ENCODE data around the gene PIM1.
A peak's percentile ranks its signal among the peaks of the same experiment; 100 is the strongest.

Gene PIM1

DNA sequence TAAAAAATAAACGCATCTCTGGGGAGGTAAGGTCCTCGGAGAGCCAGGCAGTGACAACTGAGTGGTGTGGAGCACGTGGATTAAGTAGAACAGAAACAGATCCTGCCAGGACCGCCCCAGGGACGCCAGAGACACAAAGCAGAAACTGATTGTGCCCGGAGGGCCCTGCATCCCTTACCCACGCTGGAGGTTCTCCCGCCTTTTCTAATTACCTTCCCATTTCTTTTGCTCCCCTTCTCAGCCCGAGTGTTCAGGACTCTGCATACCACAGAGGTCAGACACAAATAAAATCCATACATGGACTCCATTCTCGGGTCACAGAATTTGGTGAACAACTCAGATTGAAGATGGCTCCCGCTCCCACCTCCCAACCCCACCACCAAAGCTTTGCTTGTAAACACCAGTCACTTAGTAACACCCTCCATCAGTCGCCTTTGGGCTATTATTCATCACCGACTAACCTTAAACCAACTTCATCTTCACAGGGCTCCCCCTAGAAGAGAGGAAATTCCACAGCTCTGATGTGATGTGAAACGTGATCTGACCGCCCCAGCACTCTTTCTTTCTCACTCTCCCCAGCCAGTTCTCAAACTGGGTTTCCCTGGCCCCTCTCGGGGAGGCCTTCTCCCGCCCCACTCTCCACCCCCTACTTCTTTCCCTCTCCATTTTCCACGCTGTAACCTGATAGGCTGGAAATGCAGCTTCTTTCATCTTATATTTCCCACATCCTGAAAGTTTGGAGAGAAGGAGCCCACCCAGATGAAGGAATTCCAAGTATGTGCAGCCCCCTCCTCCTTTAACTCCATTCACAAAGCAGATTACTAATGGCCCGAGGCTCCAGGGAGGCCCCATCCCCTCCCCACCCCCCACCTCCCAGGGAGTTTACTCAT, 32.5 kb upstream of the PIM1 start:
- no peak for DNase-seq (ENCODE audit: low read depth in 3 of 3, low spot score in 1 of 3)

DNA sequence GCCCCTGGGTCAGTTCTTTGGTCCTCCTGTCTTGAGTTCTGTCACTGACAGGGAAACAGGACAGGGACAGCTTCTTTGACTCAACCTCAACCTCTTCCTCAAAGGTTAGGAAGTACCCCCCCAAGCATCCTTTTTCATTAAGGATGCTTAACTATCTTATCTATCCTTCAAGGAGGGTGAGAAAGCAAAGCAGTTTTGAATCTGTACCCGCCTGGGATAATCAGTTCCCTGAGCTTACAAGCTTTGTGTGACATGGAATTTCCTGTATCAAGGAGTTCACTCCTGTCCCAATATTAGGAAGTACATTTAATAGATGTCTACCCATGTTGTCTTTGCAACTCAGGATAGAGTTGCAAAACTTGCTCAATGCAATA, 31.1 kb upstream of the PIM1 start:
- no peak for DNase-seq (ENCODE audit: low read depth in 3 of 3, low spot score in 1 of 3)

DNA sequence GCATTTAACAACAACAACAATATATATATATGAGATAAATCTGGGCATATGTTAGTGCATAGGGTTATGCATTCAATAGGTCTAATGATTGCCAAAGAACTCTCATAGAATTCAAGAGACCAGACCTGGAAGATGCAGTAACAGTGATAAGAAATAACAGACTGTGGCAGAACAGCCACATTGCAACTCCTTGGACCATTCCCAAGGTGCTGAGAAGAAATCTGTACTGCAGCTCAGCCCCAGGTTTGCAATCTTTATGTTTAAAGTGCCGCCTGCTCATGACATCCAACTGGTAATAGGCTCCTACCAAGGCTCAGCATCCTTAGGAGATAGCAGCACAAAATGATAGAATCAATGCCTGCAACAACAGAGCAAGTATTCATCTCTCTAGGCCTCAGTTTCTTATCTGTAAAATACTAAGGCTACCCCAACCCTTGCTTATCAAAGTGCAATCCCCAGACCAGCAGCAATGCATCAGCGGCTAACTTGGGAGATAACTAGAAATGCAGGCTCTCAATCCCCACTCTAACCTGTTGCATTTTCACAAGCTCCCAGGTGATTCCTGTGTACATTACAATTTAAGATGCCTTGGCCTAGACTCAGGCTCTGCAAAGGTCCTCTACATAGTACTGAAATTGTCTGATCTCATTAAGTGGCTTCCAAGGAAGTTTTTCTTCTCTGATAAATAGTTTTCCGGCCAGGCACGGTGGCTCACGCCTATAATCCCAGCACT, 30.6 kb upstream of the PIM1 start:
- DNase-seq (ENCODE audit: low read depth in 3 of 3, low spot score in 1 of 3) = no peak

DNA sequence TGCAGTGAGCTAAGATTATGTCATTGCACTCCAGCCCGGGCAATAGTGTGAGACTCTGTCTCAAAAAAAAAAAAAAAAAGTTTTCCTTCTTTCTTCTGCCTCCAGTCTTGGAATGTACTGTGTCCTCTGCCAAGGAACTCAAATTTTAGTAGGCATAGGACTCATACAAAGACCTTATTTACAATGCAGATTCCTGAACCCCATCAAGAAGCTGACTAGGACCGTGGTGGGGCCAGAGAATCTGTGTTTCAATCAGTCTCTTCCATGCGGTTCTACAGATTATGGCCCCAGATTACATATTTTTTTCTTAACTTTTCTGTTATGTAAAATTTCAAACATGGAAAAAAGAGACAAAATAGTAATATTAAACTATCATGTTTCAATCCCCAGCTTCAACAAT, 29.8 kb upstream of the PIM1 start:
- DNase-seq (ENCODE audit: low read depth in 3 of 3, low spot score in 1 of 3) = no peak

DNA sequence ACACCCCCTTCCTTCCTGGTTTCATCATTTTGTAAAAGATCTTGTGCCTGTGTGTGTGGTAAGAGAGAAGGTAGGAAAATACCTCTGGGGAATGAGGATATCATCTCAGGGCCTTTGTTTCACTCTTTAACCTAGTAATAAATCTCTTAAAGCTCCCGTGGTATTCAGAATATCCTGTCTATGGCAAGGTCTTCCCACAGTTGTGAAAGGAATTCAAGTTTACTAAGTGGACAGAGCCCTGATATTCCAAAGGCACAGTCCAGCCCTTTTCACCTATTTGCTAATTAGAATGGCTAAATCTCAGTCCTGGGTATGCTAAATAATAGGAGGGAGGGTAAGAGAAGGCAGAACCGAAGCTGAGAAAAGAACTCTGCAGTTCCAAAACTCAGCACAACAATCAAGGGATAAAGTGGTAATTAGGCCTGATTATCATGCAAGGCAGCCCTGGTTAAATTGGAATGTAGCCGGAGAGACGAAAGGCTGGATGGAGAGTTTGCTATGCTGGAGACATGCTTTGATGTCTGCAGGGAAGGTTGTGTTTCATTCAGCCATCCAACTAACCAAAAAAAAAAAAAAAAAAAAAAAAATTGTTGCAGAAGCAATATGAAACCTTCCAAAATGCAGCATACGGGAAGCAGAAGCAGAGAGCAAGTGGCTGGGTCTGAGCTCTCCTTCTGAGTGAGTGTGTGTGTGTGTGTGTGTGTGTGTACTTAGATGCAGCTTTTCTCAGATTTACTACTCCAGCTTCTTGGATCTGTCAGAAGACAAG, 28.5 kb upstream of the PIM1 start:
- no peak for DNase-seq (ENCODE audit: low read depth in 3 of 3, low spot score in 1 of 3)

DNA sequence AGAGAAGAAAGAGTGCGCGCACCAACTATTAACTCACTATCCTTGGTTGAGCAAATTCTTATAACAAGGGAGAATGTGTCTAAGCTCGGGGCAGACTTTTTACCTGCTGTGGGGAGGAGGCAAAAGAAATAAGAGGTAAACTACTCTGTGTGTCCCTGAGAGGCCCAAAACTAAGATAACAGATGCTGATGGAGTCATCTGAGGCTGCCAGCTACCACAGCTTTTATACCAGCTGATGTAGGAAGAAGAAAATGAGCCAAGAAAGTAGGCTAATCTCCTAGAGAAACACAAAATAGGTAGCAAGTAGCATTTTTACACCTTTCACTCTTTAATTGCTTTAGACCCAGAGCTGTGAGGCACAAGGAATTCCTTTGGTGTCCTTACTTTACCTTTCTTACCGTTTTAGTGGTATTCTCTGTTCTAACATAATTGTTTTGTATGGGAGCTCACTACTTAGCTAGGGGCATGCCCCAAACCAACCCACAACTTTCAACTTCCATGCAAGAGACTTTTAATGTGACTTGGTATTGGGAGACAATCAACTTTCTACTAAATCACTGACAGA, 27.8 kb upstream of the PIM1 start:
- no peak for DNase-seq (ENCODE audit: low read depth in 3 of 3, low spot score in 1 of 3)

DNA sequence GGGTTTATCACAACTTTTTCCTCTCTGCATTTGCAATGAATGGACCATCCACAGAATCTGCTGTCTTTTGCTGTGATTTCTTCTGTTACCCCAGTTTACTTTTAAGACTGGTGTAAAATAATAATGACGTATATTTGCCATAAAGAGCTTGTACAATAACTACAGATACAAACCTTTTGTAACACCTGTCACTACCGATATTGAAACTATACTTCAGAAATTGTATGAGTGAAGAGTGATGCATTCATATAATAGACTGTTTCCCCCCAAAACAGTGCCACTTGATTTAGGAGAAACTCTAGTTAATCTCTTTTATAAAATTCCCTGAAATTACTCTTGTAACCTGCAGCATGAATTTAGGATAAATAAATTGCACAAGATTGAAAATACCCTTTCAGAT, 26.4 kb upstream of the PIM1 start:
- DNase-seq (ENCODE audit: low read depth in 3 of 3, low spot score in 1 of 3) = no peak

DNA sequence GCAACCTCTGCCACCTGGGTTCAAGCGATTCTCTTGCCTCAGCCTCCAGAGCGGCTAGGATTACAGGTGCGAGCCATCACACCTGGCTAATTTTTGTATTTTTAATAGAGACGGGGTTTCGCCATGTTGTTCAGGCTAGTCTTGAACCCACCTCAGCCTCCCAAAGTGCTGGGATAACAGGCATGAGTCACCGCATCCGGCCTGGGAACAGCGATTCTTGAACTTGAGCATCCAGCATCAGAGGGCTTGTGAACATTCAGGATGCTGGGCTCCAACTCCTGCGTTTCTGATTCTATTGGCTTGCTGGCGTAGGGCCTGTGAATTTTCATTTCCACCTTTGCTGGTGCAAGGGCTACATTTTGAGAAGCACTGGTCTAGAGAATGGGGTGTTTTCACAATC, 24.5 kb upstream of the PIM1 start:
- no peak for DNase-seq (ENCODE audit: low read depth in 3 of 3, low spot score in 1 of 3)

DNA sequence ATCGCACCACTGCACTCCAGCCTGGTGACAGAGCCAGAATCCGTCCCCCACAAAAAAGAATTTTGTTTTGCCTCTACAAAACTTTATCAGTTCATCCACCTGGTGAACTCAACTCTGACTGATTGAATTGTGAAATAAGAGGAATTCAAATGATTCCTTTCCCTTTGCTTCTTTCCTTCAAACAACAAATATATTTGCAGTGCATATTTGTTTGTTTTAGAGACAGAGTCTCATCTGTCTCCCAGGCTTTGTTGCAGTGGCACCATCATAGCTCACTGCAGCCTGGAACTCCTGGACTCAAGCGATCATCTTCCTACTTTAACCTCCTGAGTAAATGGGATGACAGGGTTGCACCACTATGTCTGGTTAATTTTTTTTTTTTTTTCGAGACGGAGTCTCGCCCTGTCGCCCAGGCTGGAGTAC, 23.2 kb upstream of the PIM1 start:
- DNase-seq (ENCODE audit: low read depth in 3 of 3, low spot score in 1 of 3) = no peak

DNA sequence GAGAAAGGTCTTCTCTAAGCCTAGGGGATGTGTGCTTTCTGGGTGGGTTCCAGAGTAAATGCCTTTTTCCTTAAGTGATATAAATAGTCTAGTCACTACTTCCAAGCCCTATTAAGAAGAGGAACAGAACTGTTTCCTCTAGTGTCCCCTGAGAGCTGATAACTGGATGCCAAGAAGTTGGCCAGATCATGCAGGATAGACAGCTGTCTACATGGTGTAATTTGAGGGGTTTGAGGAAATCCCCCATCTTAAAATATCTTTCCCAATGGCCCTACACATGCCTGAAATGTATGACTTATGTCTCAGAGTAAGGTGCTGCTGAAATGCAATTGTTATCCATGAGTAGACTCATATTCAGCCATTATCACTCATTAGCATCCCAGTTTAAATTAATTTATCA, 20.2 kb upstream of the PIM1 start:
- DNase-seq (ENCODE audit: low read depth in 3 of 3, low spot score in 1 of 3) = no peak

DNA sequence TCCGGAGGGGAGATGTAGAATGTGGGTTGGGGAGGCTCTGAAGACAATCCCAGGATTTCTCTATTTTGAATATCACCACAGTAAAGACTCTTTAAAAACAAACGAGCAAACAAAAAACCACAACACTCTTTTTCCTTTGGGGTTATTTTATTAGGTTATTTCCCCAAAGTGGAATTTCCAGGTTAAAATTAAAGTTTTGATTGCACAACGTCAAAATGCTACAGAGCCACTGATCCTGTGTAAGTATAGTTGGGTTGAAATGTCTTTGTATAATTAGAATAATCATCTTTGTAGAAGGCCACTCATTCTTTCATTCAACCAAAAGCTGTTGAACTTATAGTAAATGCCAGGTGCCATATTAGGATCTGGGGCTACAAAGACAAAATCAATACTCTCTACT, 19.6 kb upstream of the PIM1 start:
- DNase-seq (ENCODE audit: low read depth in 3 of 3, low spot score in 1 of 3) = no peak

DNA sequence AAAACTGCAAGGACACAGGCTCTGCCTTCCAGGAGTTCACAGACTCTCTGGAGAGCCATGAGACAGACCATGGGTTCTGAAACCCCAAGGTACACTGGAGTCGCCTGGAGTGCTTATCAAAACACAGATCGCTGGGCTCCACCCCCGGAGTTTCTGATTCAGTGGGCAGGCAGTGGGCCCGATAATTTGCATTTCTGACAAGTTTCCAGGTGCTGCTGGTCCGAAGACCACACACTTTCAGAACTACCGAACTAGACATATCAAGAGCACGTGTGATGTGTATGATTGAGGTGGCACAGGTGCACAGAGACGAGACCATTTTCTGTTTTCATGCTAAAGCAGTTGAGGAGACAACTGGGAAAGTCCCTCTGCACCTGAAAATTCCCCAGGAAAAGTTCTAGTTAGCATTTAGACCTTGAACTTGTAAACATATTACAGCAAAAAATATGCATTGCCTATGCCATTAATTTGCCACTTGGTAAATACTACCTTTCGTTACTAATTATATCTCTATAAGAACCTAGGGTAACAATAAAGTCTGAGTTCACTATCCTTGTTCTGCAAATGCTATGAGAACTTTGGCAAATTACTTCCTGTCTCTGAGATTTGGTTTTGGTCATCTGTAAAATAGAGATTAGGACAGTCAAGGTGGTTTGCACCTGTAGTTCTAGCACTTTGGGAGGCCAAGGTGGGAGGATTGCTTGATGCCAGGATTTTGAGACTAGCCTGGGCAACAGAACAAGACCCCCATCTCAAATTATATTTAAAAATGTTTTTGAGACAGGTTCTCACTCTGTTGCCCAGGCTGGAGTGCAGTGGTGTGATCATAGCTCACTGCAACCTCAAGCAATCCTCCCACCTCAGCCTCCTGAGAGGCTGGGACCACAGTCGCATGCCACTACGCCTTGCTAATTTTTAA, 14.3 kb upstream of the PIM1 start:
- DNase-seq (ENCODE audit: low read depth in 3 of 3, low spot score in 1 of 3) = peak in 1 of 3 donors; percentile 29

DNA sequence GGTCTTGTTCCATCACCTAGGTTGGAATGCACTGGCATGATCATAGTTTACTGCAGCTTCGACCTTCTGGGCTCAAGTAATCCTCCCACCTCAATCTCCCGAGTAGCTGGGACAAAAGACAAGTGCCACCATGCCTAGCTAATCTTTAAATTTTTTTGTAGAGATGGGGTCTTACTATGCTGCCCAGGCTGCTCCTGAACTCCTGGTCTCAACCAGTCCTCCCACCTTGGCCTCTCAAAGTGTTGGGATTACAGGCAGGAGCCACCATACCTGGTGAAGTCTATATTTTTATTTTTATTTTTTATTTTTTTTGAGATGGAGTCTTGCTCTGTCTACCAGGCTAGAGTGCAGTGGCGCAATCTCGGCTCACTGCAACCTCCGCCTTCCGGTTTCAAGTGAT, 11.4 kb upstream of the PIM1 start:
- DNase-seq (ENCODE audit: low read depth in 3 of 3, low spot score in 1 of 3) = no peak

DNA sequence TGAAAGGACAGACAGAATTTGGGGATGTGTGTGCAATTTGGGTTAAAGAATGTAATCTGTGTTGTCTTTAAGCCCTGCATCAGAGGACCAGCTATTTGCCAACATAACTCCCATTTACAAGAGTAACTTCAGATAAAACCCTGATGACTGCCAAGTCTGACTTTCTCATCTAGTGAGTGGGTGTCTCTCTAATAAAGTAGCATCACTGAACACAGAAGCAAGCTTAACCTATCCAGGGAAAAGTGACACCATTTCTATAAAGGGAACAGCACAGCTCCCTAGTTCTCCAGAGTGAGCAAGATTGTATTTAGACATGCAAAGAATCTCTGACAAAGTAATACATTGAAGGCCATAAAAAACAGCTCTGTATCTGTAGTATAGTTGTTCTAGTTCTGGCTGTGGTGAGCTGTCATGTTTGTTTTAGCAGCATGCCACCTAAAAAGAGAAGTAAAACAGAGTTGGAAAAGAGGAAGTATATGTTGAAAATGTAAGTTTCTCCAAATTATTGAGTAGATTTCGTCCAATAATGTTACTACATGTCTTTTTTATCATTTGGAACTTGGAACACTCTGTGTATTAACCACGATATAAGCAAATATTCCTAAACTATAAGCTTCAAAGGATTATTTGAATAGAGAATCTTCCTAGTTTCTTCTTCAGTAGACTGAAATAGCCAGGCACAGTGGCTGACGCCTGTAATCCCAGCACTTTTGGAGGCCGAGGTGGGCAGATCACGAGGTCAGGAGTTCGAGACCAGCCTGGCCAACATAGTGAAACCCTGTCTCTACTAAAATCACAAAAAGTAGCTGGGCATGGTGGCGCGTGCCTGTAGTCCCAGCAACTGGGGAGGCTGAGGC, 8.8 kb upstream of the PIM1 start:
- DNase-seq (ENCODE audit: low read depth in 3 of 3, low spot score in 1 of 3) = no peak

DNA sequence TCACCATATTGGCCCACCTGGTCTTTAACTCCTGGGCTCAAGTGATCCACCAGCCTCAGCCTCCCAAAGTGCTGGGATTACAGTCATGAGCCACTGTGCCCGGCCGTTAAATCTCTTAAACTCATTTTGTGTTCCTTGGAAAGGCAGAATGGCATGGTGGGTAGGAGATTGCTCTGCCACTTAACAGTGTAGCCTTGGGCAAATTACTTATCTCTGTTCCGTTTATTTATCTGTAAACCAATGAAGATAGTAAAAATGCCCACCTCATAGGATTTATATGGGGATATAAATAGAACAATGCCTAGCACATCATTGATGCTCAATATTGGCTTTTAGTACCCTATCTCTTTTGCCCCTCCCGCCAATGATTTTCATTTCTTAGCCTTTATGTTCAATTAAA, 7.2 kb upstream of the PIM1 start:
- no peak for DNase-seq (ENCODE audit: low read depth in 3 of 3, low spot score in 1 of 3)

DNA sequence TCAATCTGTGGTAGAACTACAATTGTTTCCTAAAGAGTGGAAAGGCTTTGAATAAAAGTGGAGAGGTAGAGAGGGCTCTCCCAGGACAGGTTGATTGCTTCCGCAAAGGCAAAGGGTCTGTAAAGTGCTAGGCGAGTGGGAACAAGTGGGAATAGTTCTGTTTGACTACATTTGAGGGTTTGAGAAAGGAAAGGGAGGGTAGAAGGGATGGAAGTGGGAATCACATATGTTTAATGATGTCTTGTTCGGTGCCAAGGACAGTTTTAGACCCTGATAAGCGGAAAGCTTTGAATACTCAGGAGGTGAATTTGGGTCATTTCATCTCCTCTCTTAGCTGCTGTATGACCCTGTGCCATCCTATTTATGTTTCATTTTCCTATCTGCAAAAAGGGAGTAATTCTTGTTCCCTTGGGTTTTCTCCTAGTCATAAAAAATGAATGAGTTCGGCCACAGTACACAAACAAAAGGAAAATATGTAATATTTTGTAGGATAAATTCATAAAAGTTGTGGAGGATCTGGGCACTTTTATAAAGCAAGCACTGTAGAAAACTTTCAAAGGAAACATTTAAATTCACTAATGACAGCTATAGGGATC, 1.7 kb upstream of the PIM1 start:
- DNase-seq (ENCODE audit: low read depth in 3 of 3, low spot score in 1 of 3) = no peak

DNA sequence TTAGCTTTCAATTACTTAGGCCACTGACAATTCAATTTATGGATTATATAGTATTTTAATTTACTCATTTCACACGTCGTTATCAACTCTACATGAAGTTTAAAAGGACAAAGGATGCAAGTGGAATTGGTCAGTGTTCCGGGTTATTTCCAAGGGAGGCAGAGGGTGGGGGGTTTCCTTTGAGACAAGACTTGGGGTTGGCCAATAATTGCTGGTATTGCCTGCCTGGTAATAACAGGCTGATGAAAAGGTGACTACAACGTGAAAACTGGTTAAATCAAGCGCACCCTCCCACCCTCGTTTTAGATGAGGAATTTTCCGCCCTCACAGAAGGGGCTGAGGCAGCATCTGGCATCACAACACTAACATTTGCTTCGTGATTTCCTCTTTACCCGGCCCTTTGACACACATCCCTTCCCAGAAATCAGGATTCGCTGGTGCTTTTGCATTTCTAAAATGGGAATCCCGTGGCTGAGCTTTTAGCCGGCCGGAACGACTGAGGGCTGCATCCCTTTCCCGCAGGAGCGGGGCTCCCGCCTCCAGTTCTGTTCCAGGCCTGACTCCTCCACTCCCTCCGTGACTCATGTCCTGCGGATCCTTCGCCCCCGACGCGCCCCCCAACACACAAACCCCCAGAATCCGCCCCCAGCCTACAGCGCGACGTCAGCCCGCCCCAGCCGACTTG, 999 bp upstream of the PIM1 start:
- DNase-seq (ENCODE audit: low read depth in 3 of 3, low spot score in 1 of 3) = no peak
